ENCODE data around the gene CD79A. TPM values are rescaled to one million over a fixed set of nuclear protein-coding genes. Genes with fewer than 3 reads are reported as not detected.

The CD79A gene
- total RNA-seq, 1 donor from 2014 or later = not detected

- peaks cover 10% of the 10 kb centered on the region for H3K36me3 Mint-ChIP-seq (ENCODE audit: unreplicated experiment)
- no peak for TF ChIP-seq CTCF (IDR thresholded peaks at IDR 0.05)
- H3K27me3 Mint-ChIP-seq (ENCODE audit: unreplicated experiment) = peaks cover 35% of the 10 kb centered on the region
- H3K4me1 Mint-ChIP-seq (ENCODE audit: unreplicated experiment) = no peaks in the 10 kb centered on the region
- no peak for DNase-seq (ENCODE audit: extremely low spot score, unreplicated experiment)
- H3K4me3 Mint-ChIP-seq (ENCODE audit: unreplicated experiment) = no peak overlapping the region
- no peak overlapping the region for H3K27ac Mint-ChIP-seq (ENCODE audit: unreplicated experiment)
- H3K9me3 Mint-ChIP-seq (ENCODE audit: unreplicated experiment) = no peaks in the 10 kb centered on the region
Measured at GRCh38 chr19:41910240-41910991, 33.3 kb downstream of the CD79A start.

GRCh38 chr19:41910992-41911888 is 34.2 kb downstream of the CD79A start:
- no peak for DNase-seq (ENCODE audit: extremely low spot score, unreplicated experiment)
- no peak for TF ChIP-seq CTCF (IDR thresholded peaks at IDR 0.05)
- no peak overlapping the region for H3K4me3 Mint-ChIP-seq (ENCODE audit: unreplicated experiment)
- H3K36me3 Mint-ChIP-seq (ENCODE audit: unreplicated experiment) = peaks cover 5% of the 10 kb centered on the region
- no peaks in the 10 kb centered on the region for H3K9me3 Mint-ChIP-seq (ENCODE audit: unreplicated experiment)
- H3K27me3 Mint-ChIP-seq (ENCODE audit: unreplicated experiment) = peaks cover 35% of the 10 kb centered on the region
- H3K4me1 Mint-ChIP-seq (ENCODE audit: unreplicated experiment) = no peaks in the 10 kb centered on the region
- no peak overlapping the region for H3K27ac Mint-ChIP-seq (ENCODE audit: unreplicated experiment)

GRCh38 chr19:41911889-41912731 is 35.0 kb downstream of the CD79A start:
- no peak overlapping the region for H3K4me3 Mint-ChIP-seq (ENCODE audit: unreplicated experiment)
- H3K36me3 Mint-ChIP-seq (ENCODE audit: unreplicated experiment) = peaks cover 2% of the 10 kb centered on the region
- H3K4me1 Mint-ChIP-seq (ENCODE audit: unreplicated experiment) = no peaks in the 10 kb centered on the region
- H3K27ac Mint-ChIP-seq (ENCODE audit: unreplicated experiment) = no peak overlapping the region
- DNase-seq (ENCODE audit: extremely low spot score, unreplicated experiment) = no peak
- TF ChIP-seq CTCF (IDR thresholded peaks at IDR 0.05) = no peak
- no peaks in the 10 kb centered on the region for H3K9me3 Mint-ChIP-seq (ENCODE audit: unreplicated experiment)
- peaks cover 35% of the 10 kb centered on the region for H3K27me3 Mint-ChIP-seq (ENCODE audit: unreplicated experiment)

GRCh38 chr19:41912899-41913537 is 35.9 kb downstream of the CD79A start:
- no peaks in the 10 kb centered on the region for H3K36me3 Mint-ChIP-seq (ENCODE audit: unreplicated experiment)
- no peak for TF ChIP-seq CTCF (IDR thresholded peaks at IDR 0.05)
- no peak for DNase-seq (ENCODE audit: extremely low spot score, unreplicated experiment)
- no peak overlapping the region for H3K27ac Mint-ChIP-seq (ENCODE audit: unreplicated experiment)
- no peak overlapping the region for H3K4me3 Mint-ChIP-seq (ENCODE audit: unreplicated experiment)
- H3K4me1 Mint-ChIP-seq (ENCODE audit: unreplicated experiment) = no peaks in the 10 kb centered on the region
- H3K9me3 Mint-ChIP-seq (ENCODE audit: unreplicated experiment) = no peaks in the 10 kb centered on the region
- peaks cover 35% of the 10 kb centered on the region for H3K27me3 Mint-ChIP-seq (ENCODE audit: unreplicated experiment)

All from osteocyte (in vitro differentiated cells).